Adrenal gland (tissue), 5 donors: ENCODE results near the gene NFATC1.

Experiments used
- POLR2A ChIP-seq, 2 donors: fragments of 450-650 bp; IDR thresholded peaks; one replicate each; pipeline ENCODE4 v1.6.1; 2017; ENCODE audit warnings: antibody characterized with exemption in 2 of 2, mild to moderate bottlenecking in 2 of 2, moderate library complexity in 1 of 2
- TF ChIP-seq, protein P1 (sequence below), 6 experiments: fragments of 450-650 bp in 4 of 6; fragments of 200-600 bp in 2 of 6; sonication (generic) in 1 of 6; IDR thresholded peaks; 1 replicate in 5 of 6; 2 replicates in 1 of 6; pipeline versions ENCODE4 v1.5.1 to v1.8.0; 2016 to 2021; ENCODE audit warnings: antibody characterized with exemption in 6 of 6, mild to moderate bottlenecking in 2 of 6, moderate library complexity in 1 of 6
- donor health status: DM: no; HTN: no; CAD: no.

DNA sequence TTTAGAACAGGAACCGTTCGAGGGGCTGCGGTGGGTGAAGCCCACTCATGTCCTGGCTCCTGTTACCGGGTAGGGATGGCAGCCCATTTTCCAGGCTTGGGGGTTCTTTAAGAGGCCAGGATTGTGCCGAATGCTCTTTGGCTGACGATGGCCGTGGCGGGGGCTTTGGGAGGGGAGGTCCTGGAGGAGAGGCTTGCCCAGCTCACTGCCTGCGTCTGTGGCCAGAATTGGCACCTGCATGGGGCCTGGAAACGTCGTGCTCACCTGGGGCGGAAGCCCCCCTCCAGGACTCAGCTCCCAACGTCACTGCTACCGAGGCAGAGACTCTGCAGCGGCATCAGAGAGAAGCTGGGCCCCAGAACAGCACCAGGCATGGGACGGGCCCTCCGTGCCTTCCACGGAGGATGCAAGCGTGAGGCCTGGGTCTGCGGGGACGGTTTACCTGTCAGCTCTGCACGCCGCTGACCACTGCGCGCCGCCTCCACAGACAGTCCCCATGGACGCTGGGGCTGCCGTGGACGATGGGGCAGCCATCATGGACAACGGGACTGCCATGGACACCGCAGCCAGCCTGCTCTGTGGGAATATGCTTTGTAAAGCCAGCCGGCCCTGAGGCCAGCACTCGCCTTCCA lies 82.9 kb downstream of the NFATC1 start:
- TF ChIP-seq POLR2A (IDR thresholded peaks at IDR 0.05): no peak
- TF ChIP-seq, protein P1, sequence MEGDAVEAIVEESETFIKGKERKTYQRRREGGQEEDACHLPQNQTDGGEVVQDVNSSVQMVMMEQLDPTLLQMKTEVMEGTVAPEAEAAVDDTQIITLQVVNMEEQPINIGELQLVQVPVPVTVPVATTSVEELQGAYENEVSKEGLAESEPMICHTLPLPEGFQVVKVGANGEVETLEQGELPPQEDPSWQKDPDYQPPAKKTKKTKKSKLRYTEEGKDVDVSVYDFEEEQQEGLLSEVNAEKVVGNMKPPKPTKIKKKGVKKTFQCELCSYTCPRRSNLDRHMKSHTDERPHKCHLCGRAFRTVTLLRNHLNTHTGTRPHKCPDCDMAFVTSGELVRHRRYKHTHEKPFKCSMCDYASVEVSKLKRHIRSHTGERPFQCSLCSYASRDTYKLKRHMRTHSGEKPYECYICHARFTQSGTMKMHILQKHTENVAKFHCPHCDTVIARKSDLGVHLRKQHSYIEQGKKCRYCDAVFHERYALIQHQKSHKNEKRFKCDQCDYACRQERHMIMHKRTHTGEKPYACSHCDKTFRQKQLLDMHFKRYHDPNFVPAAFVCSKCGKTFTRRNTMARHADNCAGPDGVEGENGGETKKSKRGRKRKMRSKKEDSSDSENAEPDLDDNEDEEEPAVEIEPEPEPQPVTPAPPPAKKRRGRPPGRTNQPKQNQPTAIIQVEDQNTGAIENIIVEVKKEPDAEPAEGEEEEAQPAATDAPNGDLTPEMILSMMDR (IDR thresholded peaks at IDR 0.05): no peak
